Neuronal stem cell (in vitro differentiated cells): Measurements from ENCODE around the gene KDM4B.

ENCODE experiments used
- DNase-seq: peaks from one replicate; pipeline ENCODE4 v3.0.0-alpha.2; 2013; ENCODE audit warnings: low spot score
- H2AFZ ChIP-seq: one replicate; pipeline ENCODE4 v1.6.1; 2013; ENCODE audit warnings: mild to moderate bottlenecking, low read length, inconsistent platforms
- H2AK5ac ChIP-seq: 2 replicates; pipeline ENCODE4 v1.6.1; 2013; ENCODE audit warnings: low read depth, mild to moderate bottlenecking, inconsistent platforms, low read length, moderate library complexity, mixed read lengths
- H2BK120ac ChIP-seq: 2 replicates; pipeline ENCODE4 v1.6.1; 2013; ENCODE audit warnings: low read depth, mild to moderate bottlenecking, inconsistent platforms, low read length, moderate library complexity, mixed read lengths
- H2BK12ac ChIP-seq: one replicate; pipeline ENCODE4 v1.6.1; 2013; ENCODE audit warnings: low read length, inconsistent platforms
- H2BK15ac ChIP-seq: 2 replicates; pipeline ENCODE4 v1.6.1; 2013; ENCODE audit warnings: mild to moderate bottlenecking, low read length, inconsistent platforms, mixed read lengths
- H2BK5ac ChIP-seq: one replicate; pipeline ENCODE4 v1.6.1; 2013; ENCODE audit warnings: inconsistent platforms, mild to moderate bottlenecking, low read length, moderate library complexity
- H3K14ac ChIP-seq: one replicate; pipeline ENCODE4 v1.6.1; 2013; ENCODE audit warnings: low read length, inconsistent platforms
- H3K18ac ChIP-seq: 2 replicates; pipeline ENCODE4 v1.6.1; 2013; ENCODE audit warnings: low read length, inconsistent platforms
- H3K23ac ChIP-seq: 2 replicates; pipeline ENCODE4 v1.6.1; 2013; ENCODE audit warnings: low read depth, mild to moderate bottlenecking, mixed read lengths, low read length, inconsistent platforms; ENCODE audit not compliant: poor library complexity
- H3K27ac ChIP-seq: replicated peaks from 3 replicates; pipeline ENCODE4 v1.5.1; 2013; ENCODE audit warnings: low read length, inconsistent platforms
- H3K27me3 ChIP-seq, 3 experiments: 2 replicates each; pipeline ENCODE4 v1.6.1; 2013; ENCODE audit warnings: low read length in 3 of 3, mild to moderate bottlenecking in 2 of 3, inconsistent platforms in 1 of 3, low read depth in 1 of 3, mixed read lengths in 1 of 3, moderate library complexity in 1 of 3; ENCODE audit not compliant: control insufficient read depth in 3 of 3, insufficient read depth in 3 of 3
- H3K36me3 ChIP-seq, 2 donors: replicated peaks in 1 of 2; 2 replicates each; pipeline ENCODE4 v1.6.1; 2013; ENCODE audit warnings: low read length in 2 of 2; ENCODE audit not compliant: control insufficient read depth in 2 of 2, insufficient read depth in 2 of 2
- H3K4ac ChIP-seq: 2 replicates; pipeline ENCODE4 v1.6.1; 2013; ENCODE audit warnings: inconsistent platforms, mild to moderate bottlenecking, low read length, moderate library complexity
- H3K4me1 ChIP-seq, 2 donors: 1 replicate in 1 of 2; 2 replicates in 1 of 2; pipeline ENCODE4 v1.6.1; 2013; ENCODE audit warnings: low read length in 2 of 2, low read depth in 1 of 2; ENCODE audit not compliant: control insufficient read depth in 2 of 2, insufficient read depth in 1 of 2
- H3K4me2 ChIP-seq: one replicate; pipeline ENCODE4 v1.6.1; 2013; ENCODE audit warnings: mild to moderate bottlenecking, low read length, inconsistent platforms; ENCODE audit not compliant: insufficient read depth, poor library complexity, severe bottlenecking
- H3K4me3 ChIP-seq, 2 donors: 2 replicates each; pipeline ENCODE4 v1.5.1; 2013; ENCODE audit warnings: low read length in 2 of 2, mild to moderate bottlenecking in 2 of 2, inconsistent platforms in 1 of 2, moderate library complexity in 1 of 2
- H3K79me1 ChIP-seq: one replicate; pipeline ENCODE4 v1.6.1; 2013; ENCODE audit warnings: low read depth, mild to moderate bottlenecking, inconsistent platforms, low read length, moderate library complexity
- H3K9ac ChIP-seq: one replicate; pipeline ENCODE4 v1.6.1; 2013; ENCODE audit warnings: mild to moderate bottlenecking, low read depth, low read length, inconsistent platforms; ENCODE audit not compliant: poor library complexity
- H3K9me3 ChIP-seq, 2 donors: replicated peaks in 1 of 2; 2 replicates each; pipeline versions ENCODE3 to v1.6.1; 2013; ENCODE audit warnings: low read length in 2 of 2, mild to moderate bottlenecking in 2 of 2, inconsistent platforms in 1 of 2, low read depth in 1 of 2, mixed read lengths in 1 of 2, moderate library complexity in 1 of 2; ENCODE audit not compliant: control insufficient read depth in 2 of 2, insufficient read depth in 1 of 2
- H4K8ac ChIP-seq: one replicate; pipeline ENCODE4 v1.6.1; 2013; ENCODE audit warnings: low read depth, mild to moderate bottlenecking, inconsistent platforms, low read length, moderate library complexity
- H4K91ac ChIP-seq: one replicate; pipeline ENCODE4 v1.6.1; 2013; ENCODE audit warnings: low read length, low read depth, mild to moderate bottlenecking, inconsistent platforms; ENCODE audit not compliant: poor library complexity
- WGBS, 2 donors: extraction: QIAGEN DNeasy Blood & Tissue Kit; methylation state at CpG; one replicate each; pipeline ENCODE4 v1.1.7; 2013; ENCODE audit warnings: missing lambda C conversion rate in 2 of 2, mixed read lengths in 1 of 2; ENCODE audit not compliant: insufficient read length in 2 of 2, insufficient replicate concordance in 1 of 2; ENCODE audit errors: extremely low coverage in 2 of 2; 5-methylcytosine and 5-hydroxymethylcytosine counted together

KDM4B gene

DNA sequence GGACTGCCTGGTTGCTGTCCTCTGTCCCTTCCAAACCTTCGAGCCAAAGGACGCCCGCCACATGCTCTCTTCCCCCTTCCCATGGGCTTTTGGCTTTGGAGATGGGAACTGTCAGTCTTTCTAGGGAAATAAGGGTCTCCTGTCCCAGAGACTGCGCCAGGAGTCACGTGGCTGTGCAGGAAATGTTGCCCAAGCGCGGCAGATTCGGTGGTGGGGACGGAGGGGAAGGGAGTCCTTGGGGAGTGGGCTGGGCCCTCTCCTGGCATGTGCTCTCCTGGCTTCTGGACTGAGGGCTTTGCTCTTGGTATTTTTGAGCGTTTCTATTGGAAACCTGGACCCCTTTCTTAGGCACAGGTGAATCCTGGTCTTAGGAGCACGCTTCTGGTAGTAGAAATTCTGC, 103.2 kb downstream of the KDM4B start:
- H3K36me3 ChIP-seq = peaks cover 5 to 38% of the 10 kb centered on the region in 2 donors
- H3K9ac ChIP-seq = peak overlapping the region; percentile 21
- H4K91ac ChIP-seq = no peak overlapping the region
- no peak overlapping the region for H3K14ac ChIP-seq
- H2AK5ac ChIP-seq = no peak overlapping the region
- DNase-seq = no peak
- no peaks in the 10 kb centered on the region for H3K9me3 ChIP-seq
- no peak overlapping the region for H4K8ac ChIP-seq
- H2AFZ ChIP-seq = no peak overlapping the region
- H3K4me1 ChIP-seq = peaks cover 3 to 5% of the 10 kb centered on the region in 2 donors
- no peak overlapping the region for H3K4ac ChIP-seq
- no peak overlapping the region for H2BK15ac ChIP-seq
- H3K27ac ChIP-seq = no peak overlapping the region
- H3K79me1 ChIP-seq = peaks cover 10% of the 10 kb centered on the region
- no peaks in the 10 kb centered on the region for H3K27me3 ChIP-seq
- H3K4me2 ChIP-seq = no peak overlapping the region
- no peak overlapping the region for H3K23ac ChIP-seq
- no peak overlapping the region for H2BK120ac ChIP-seq
- H2BK5ac ChIP-seq = no peak overlapping the region
- WGBS, 2 donors = no CpG with 5 or more reads among the region's 11 CpGs
- no peak overlapping the region for H2BK12ac ChIP-seq
- peak overlapping the region; percentile 48 for H3K18ac ChIP-seq
- H3K4me3 ChIP-seq = no peak overlapping the region

- no CpG with 5 or more reads among the region's 8 CpGs for WGBS, 2 donors
Measured at GRCh38 chr19:5073153-5073844, 104.4 kb downstream of the KDM4B start.

GRCh38 chr19:5074407-5074806, 105.5 kb downstream of the KDM4B start:
- Histone ChIP-seq H3K4me1 (no peaks in the 10 kb centered on the region), H2AK5ac (no peak overlapping the region), H2BK5ac (peak overlapping the region; percentile 66), H3K9me3 (no peaks in the 10 kb centered on the region), H3K18ac (peak overlapping the region; percentile 71), H2BK12ac (no peak overlapping the region), H3K14ac (peak overlapping the region; percentile 82), H4K8ac (no peak overlapping the region), H3K27me3 (no peaks in the 10 kb centered on the region), H3K9ac (no peak overlapping the region), H3K79me1 (peaks cover 10% of the 10 kb centered on the region), H3K4me3 (no peak overlapping the region), H3K27ac (no peak overlapping the region), H2AFZ (no peak overlapping the region), H3K4me2 (no peak overlapping the region), H3K23ac (no peak overlapping the region), H4K91ac (no peak overlapping the region), H3K4ac (no peak overlapping the region), H2BK15ac (no peak overlapping the region), H3K36me3 (peaks cover 16 to 61% of the 10 kb centered on the region in 2 donors), H2BK120ac (no peak overlapping the region)
- DNase-seq = no peak
- WGBS, 2 donors = no CpG with 5 or more reads among the region's 20 CpGs

More at GRCh38 chr19:5073153-5073844, 104.4 kb downstream of the KDM4B start:
- H4K91ac ChIP-seq = no peak overlapping the region
- no peak for DNase-seq
- no peaks in the 10 kb centered on the region for H3K9me3 ChIP-seq
- no peak overlapping the region for H3K27ac ChIP-seq
- H2BK12ac ChIP-seq = no peak overlapping the region
- peak overlapping the region; percentile 41 for H3K14ac ChIP-seq
- peaks cover 10% of the 10 kb centered on the region for H3K79me1 ChIP-seq
- H3K4me2 ChIP-seq = no peak overlapping the region
- H2BK15ac ChIP-seq = no peak overlapping the region
- no peaks in the 10 kb centered on the region for H3K27me3 ChIP-seq
- peak overlapping the region; percentile 51 for H3K23ac ChIP-seq
- H3K36me3 ChIP-seq = peaks cover 7 to 50% of the 10 kb centered on the region in 2 donors
- H3K9ac ChIP-seq = no peak overlapping the region
- no peak overlapping the region for H2BK5ac ChIP-seq
- no peak overlapping the region for H3K4ac ChIP-seq
- no peaks in the 10 kb centered on the region for H3K4me1 ChIP-seq
- no peak overlapping the region for H4K8ac ChIP-seq
- H3K18ac ChIP-seq = no peak overlapping the region
- H2AK5ac ChIP-seq = no peak overlapping the region
- H2AFZ ChIP-seq = no peak overlapping the region
- no peak overlapping the region for H2BK120ac ChIP-seq
- H3K4me3 ChIP-seq = no peak overlapping the region

- no peak overlapping the region for H3K23ac ChIP-seq
- no peak overlapping the region for H2BK120ac ChIP-seq
- H3K27me3 ChIP-seq = no peaks in the 10 kb centered on the region
- no peak overlapping the region for H3K4me2 ChIP-seq
- no peak overlapping the region for H3K4me3 ChIP-seq
- WGBS, 2 donors = no CpG with 5 or more reads among the region's 27 CpGs
- no peak overlapping the region for H4K8ac ChIP-seq
- H2AK5ac ChIP-seq = peak overlapping the region; percentile 28
- H3K4ac ChIP-seq = peak overlapping the region; percentile 11
- no peak overlapping the region for H2AFZ ChIP-seq
- H3K18ac ChIP-seq = peak overlapping the region; percentile 71
- peak overlapping the region; percentile 66 for H2BK5ac ChIP-seq
- H3K27ac ChIP-seq = no peak overlapping the region
- no peaks in the 10 kb centered on the region for H3K4me1 ChIP-seq
- no peak overlapping the region for H2BK15ac ChIP-seq
- peaks cover 10% of the 10 kb centered on the region for H3K79me1 ChIP-seq
- peaks cover 17 to 66% of the 10 kb centered on the region in 2 donors for H3K36me3 ChIP-seq
- H4K91ac ChIP-seq = no peak overlapping the region
- H3K14ac ChIP-seq = peak overlapping the region; percentile 82
- H3K9ac ChIP-seq = no peak overlapping the region
- no peak for DNase-seq
- no peaks in the 10 kb centered on the region for H3K9me3 ChIP-seq
- peak overlapping the region; percentile 22 for H2BK12ac ChIP-seq
Measured at GRCh38 chr19:5074830-5075394, 106.0 kb downstream of the KDM4B start.
